ENCODE data around the gene SYNE3.

The SYNE3 gene

DNA sequence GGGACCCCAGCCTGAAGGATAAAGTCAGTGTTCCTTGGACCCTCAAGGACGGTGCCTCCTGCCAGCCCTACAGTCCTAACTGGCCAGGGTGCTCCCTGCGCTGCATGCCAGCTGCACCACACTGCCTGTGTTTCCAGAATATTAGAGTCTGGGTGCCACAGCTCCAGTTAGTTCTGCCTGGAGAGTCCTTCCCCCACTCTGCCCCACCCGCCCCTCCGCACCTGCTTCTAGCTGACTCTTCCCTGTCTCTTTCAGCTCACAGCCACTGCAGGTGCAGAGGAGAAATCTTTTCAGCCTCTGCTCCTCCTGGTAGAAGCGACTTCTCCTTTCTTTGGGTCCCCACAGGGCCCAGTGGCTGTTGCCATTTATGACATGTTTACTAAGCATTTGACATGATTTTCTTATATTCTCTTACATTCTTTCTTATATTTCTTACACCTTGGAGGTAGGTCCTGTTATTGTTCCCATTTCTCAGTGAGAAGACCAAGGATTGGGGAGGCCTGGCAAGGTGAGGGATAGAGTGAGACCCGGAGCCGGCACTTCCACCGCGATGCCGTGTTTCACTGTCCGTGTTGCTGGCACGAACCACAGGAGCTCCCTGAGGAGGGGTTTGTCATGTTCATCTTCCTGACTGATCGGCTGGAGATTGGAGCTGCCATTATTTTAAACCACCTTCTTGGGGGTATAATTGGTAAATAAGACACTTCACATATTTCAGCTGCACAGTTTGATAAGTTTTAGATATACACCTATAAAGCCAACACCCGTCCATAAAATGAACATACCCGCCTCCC is 29.4 kb downstream of the SYNE3 start:
- Histone ChIP-seq H3K9ac (ENCODE audit: low read length) (no peak overlapping the region), H3K27ac (ENCODE audit: low read depth, low read length) (no peak overlapping the region), H3K36me3 (ENCODE audit: control insufficient read depth, insufficient read depth, low read length) (no peaks in the 10 kb centered on the region), H3K4me1 (ENCODE audit: control insufficient read depth, insufficient read depth, low read length) (peaks cover 24% of the 10 kb centered on the region), H3K4me3 (ENCODE audit: low read depth, low read length) (no peak overlapping the region), H3K27me3 (ENCODE audit: control insufficient read depth, insufficient read depth, low read length) (no peaks in the 10 kb centered on the region), H3K9me3 (ENCODE audit: control insufficient read depth, insufficient read depth, low read depth, low read length) (peaks cover 2% of the 10 kb centered on the region; the same call in 1 of the 2 replicates)

DNA sequence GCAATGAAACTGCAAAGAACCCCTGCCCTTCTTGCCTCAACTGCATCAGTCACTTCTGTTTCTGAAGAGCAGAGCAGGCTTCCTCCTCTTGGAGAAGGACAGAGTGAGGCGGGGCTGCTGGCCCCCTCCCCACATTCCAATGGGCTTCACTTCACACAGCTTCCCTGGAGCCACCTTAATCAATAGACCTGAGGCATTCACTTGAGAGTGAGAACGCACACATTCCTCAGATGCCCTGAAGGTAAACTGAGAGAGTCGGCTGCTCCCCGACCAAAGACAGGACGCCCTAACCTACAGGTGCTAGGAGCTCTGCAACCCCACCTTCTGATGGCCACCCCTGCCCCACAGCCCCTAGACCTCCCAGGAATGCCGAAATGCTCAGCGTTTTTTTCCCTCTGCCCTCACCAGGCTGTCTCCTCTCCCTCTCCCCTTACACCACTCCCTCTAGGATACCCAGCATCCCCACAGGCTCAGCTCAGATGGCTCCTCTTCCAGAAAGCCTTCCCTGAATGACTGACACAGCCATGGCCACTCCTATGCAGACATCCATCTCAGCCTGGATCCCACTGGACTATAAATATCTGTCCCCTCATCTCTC is 31.1 kb downstream of the SYNE3 start:
- Histone ChIP-seq H3K27ac (ENCODE audit: low read depth, low read length) (no peak overlapping the region), H3K4me1 (ENCODE audit: control insufficient read depth, insufficient read depth, low read length) (peaks cover 35% of the 10 kb centered on the region), H3K9ac (ENCODE audit: low read length) (no peak overlapping the region)

DNA sequence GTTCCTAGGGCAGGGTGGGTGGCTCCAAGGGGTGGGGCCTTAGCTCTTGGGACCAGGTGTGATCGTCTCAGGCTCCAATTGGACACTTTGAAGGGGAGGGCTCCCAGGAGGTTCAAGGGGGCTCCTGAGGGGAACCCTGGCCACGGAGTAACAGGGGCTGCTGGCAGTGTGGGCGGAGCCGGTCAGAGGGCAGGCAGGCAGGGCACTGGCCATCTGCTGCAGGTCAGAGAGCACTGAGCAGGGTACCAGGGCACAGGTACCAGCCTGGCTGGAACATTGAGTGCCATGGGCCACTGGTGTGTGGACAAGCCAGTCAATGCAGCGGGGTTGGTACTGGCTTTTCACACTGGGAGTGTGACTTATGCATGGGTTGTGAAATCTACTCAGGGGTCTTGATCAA is 32.2 kb downstream of the SYNE3 start:
- Histone ChIP-seq H3K4me3 (ENCODE audit: low read depth, low read length) (no peak overlapping the region), H3K27ac (ENCODE audit: low read depth, low read length) (no peak overlapping the region), H3K9me3 (ENCODE audit: control insufficient read depth, insufficient read depth, low read depth, low read length) (no peaks in the 10 kb centered on the region), H3K27me3 (ENCODE audit: control insufficient read depth, insufficient read depth, low read length) (no peaks in the 10 kb centered on the region), H3K9ac (ENCODE audit: low read length) (no peak overlapping the region), H3K36me3 (ENCODE audit: control insufficient read depth, insufficient read depth, low read length) (no peaks in the 10 kb centered on the region), H3K4me1 (ENCODE audit: control insufficient read depth, insufficient read depth, low read length) (peaks cover 36% of the 10 kb centered on the region)

More for the DNA sequence above, 31.1 kb downstream of the SYNE3 start:
- no peaks in the 10 kb centered on the region for H3K9me3 ChIP-seq (ENCODE audit: control insufficient read depth, insufficient read depth, low read depth, low read length)
- H3K36me3 ChIP-seq (ENCODE audit: control insufficient read depth, insufficient read depth, low read length), result no peaks in the 10 kb centered on the region
- no peak overlapping the region for H3K4me3 ChIP-seq (ENCODE audit: low read depth, low read length)
- no peaks in the 10 kb centered on the region for H3K27me3 ChIP-seq (ENCODE audit: control insufficient read depth, insufficient read depth, low read length)

DNA sequence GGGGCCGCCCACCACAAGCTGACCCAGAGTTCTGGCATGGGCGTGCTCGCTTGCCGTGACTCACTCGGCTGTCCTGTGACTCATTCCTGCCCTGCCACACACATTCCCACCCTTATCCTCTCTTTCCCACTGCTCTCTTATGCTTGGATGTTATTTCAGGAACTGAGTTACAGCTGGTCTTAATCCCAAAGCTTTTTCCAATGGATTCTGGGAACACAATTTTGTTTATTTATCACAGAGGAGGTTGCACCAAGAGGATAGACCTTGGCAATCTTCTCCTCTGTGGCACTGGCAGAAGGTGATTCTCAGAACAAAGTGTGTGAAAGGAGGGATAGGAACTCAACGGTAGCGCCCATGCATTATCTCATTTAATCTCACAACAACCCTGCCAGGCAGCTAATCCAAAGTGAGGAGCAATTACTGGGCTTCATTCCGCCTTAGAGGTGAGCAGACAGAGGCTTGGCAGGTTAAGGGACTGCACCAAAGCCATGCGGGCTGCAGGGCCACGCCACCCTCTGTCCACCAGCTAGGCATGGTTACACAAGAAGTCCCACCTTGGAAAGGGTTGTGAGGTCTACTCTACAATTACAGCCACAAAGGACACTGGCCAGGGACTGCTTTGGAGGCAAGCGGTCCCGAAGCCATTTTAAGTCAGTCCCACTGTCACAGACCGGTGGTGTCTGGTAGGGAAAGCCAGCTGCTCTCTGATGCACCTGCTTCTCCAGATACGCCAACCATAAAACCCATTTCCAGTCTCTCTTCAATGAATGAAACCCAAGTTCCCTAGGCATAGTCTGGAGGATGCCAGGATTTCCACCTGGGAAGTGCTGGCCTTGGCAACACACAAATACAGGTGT is 32.9 kb downstream of the SYNE3 start:
- Histone ChIP-seq H3K9me3 (ENCODE audit: control insufficient read depth, insufficient read depth, low read depth, low read length) (no peaks in the 10 kb centered on the region), H3K27me3 (ENCODE audit: control insufficient read depth, insufficient read depth, low read length) (no peaks in the 10 kb centered on the region), H3K4me3 (ENCODE audit: low read depth, low read length) (no peak overlapping the region), H3K36me3 (ENCODE audit: control insufficient read depth, insufficient read depth, low read length) (no peaks in the 10 kb centered on the region), H3K4me1 (ENCODE audit: control insufficient read depth, insufficient read depth, low read length) (peaks cover 36% of the 10 kb centered on the region), H3K9ac (ENCODE audit: low read length) (no peak overlapping the region), H3K27ac (ENCODE audit: low read depth, low read length) (no peak overlapping the region)

DNA sequence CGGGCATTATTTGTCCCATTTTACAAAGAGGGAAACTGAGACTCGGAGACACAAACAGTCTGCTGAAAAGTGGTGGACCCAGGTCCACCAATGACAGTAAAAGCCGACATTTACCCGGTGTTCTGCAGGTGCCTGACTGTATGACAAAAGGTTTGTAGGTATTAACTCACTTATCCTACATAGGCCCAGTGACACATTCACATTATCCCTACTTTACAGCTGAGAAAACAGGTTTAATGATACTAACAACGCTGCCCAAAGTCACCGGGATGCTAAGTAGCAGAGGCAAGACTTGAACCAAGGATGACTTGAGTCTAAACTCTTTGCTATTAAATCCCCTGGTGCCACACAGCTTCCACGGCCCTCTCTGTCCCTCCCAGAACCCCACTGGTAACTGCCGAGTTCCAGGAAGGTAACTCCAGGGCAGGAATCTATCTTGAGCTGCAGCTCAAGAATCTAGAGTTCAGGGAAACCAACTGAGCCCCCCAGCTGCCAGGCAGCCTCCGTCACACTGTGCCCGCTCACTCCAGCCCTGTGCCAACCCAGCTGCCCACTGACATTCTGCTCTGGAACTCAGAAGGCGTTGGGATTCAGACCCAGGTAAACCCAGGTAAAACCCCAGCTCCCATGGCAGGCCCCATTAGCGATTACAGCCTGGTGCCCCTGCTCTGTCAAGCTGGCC is 33.7 kb downstream of the SYNE3 start:
- H3K9ac ChIP-seq (ENCODE audit: low read length), result no peak overlapping the region
- peaks cover 36% of the 10 kb centered on the region for H3K4me1 ChIP-seq (ENCODE audit: control insufficient read depth, insufficient read depth, low read length)
- no peak overlapping the region for H3K27ac ChIP-seq (ENCODE audit: low read depth, low read length)
- H3K27me3 ChIP-seq (ENCODE audit: control insufficient read depth, insufficient read depth, low read length), result no peaks in the 10 kb centered on the region
- H3K9me3 ChIP-seq (ENCODE audit: control insufficient read depth, insufficient read depth, low read depth, low read length), result no peaks in the 10 kb centered on the region
- H3K36me3 ChIP-seq (ENCODE audit: control insufficient read depth, insufficient read depth, low read length), result no peaks in the 10 kb centered on the region
- H3K4me3 ChIP-seq (ENCODE audit: low read depth, low read length), result no peak overlapping the region

DNA sequence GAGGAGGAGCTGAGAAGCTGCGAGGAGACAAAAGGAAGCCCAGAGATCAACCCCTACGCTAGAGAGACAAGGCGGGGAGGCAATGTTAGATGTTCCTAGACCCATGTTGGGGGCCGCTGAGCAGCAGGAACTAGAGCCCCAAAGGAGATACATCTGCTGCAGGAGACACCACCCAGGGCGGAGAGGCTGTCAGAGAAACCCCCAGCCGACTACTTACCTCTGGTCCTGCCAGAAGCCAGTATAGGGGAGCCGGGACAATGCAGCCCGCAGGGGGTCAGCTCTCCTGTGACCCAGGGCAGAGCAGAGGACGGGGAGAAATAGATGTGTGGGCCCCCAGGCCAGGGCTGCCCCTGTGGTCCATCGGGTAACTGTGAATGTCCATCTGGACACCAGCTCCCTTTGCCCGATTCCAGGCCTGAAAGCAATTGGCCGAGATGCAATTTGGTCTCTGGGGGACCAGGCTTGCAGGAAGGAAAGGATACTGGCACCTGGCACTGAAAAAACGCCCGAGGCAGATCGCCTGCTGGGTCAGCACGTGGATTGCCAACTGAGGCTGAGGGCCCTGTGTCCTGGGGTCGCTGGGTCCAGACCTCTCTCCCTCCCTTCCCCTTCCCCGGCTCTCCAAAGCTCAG is 34.9 kb downstream of the SYNE3 start:
- H3K9me3 ChIP-seq (ENCODE audit: control insufficient read depth, insufficient read depth, low read depth, low read length), result no peaks in the 10 kb centered on the region
- no peak overlapping the region for H3K27ac ChIP-seq (ENCODE audit: low read depth, low read length)
- no peaks in the 10 kb centered on the region for H3K27me3 ChIP-seq (ENCODE audit: control insufficient read depth, insufficient read depth, low read length)
- no peaks in the 10 kb centered on the region for H3K36me3 ChIP-seq (ENCODE audit: control insufficient read depth, insufficient read depth, low read length)
- H3K9ac ChIP-seq (ENCODE audit: low read length), result no peak overlapping the region
- peaks cover 36% of the 10 kb centered on the region for H3K4me1 ChIP-seq (ENCODE audit: control insufficient read depth, insufficient read depth, low read length)
- H3K4me3 ChIP-seq (ENCODE audit: low read depth, low read length), result no peak overlapping the region

DNA sequence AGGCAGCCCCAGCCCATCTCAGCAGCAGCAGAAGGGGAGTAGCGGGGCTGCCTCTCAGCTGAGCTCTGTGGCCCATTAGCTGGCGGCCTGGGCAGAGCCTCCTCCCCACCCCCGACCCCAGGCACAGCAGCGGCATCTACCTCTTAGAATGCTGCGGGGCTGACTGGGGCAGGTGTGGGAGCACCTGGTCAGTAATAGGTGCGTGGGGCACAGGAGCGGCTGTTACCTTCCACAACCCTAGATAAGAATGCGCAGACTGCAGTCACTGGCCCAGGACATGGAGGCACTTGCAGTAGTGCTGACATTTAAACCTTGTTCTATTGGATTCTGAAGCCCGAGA is 35.6 kb downstream of the SYNE3 start:
- peaks cover 36% of the 10 kb centered on the region for H3K4me1 ChIP-seq (ENCODE audit: control insufficient read depth, insufficient read depth, low read length)
- H3K36me3 ChIP-seq (ENCODE audit: control insufficient read depth, insufficient read depth, low read length), result no peaks in the 10 kb centered on the region
- no peak overlapping the region for H3K9ac ChIP-seq (ENCODE audit: low read length)
- H3K27me3 ChIP-seq (ENCODE audit: control insufficient read depth, insufficient read depth, low read length), result no peaks in the 10 kb centered on the region
- no peak overlapping the region for H3K27ac ChIP-seq (ENCODE audit: low read depth, low read length)
- H3K4me3 ChIP-seq (ENCODE audit: low read depth, low read length), result no peak overlapping the region
- no peaks in the 10 kb centered on the region for H3K9me3 ChIP-seq (ENCODE audit: control insufficient read depth, insufficient read depth, low read depth, low read length)

DNA sequence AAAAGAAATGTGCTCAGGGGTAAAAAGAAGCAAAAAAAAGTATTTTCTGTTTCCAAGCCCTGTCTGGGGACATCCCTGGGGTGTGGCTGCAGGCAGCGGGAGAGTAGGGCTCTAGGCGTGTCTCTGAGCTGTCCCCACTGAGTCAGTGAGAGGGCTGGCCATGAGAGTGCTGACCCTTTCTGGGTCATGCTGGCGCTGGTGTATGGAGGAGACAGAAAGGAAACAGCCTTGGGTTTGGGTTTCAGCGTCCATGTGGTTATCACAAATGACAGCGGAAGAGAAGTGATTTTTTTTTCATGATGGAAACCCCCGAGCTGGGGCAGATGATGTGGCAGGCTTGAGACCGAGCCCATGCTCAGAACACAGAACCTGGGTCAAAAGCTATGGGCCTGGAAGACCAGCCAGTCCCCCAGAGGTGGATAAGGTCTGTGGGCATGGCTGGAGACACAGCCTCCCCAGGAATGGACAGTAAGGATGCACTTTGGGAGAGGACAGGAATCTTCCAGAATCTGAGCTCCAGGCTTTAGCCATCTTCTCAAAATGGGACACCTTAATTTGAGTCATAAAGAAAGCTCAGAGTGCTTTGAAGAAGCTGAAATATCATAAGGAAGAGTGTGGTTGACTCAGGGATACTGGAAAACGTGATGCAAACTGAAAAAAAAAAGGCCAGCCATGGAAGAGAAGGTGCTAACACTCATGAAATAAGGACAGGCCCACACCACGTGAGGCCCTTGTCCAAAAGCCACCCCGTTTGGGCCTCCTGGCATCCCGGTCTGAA is 36.2 kb downstream of the SYNE3 start:
- no peaks in the 10 kb centered on the region for H3K36me3 ChIP-seq (ENCODE audit: control insufficient read depth, insufficient read depth, low read length)
- H3K4me3 ChIP-seq (ENCODE audit: low read depth, low read length), result no peak overlapping the region
- peaks cover 31% of the 10 kb centered on the region for H3K4me1 ChIP-seq (ENCODE audit: control insufficient read depth, insufficient read depth, low read length)
- no peak overlapping the region for H3K9ac ChIP-seq (ENCODE audit: low read length)
- no peaks in the 10 kb centered on the region for H3K9me3 ChIP-seq (ENCODE audit: control insufficient read depth, insufficient read depth, low read depth, low read length)
- no peaks in the 10 kb centered on the region for H3K27me3 ChIP-seq (ENCODE audit: control insufficient read depth, insufficient read depth, low read length)
- H3K27ac ChIP-seq (ENCODE audit: low read depth, low read length), result no peak overlapping the region

DNA sequence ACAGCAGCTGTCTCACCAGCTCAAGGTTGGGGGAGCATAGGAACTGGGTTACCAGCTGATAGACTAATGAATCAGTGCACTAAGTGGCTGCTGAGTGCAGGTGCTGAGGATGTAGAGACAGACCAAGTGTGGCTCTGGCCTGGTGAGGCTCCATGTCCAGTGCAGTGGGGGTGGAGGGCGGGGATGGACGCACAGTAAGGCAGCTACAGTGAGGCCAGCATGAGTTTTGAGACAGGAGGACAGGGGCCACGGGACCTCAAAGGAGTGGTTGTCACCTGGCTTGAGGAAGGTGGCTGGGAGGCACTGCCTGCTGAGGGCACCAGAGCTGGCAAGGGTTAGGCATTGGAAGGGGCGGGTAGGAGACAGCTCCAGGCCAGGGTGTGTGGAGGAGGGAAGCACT is 37.0 kb downstream of the SYNE3 start:
- no peak overlapping the region for H3K27ac ChIP-seq (ENCODE audit: low read depth, low read length)
- no peaks in the 10 kb centered on the region for H3K9me3 ChIP-seq (ENCODE audit: control insufficient read depth, insufficient read depth, low read depth, low read length)
- H3K9ac ChIP-seq (ENCODE audit: low read length), result no peak overlapping the region
- H3K4me3 ChIP-seq (ENCODE audit: low read depth, low read length), result no peak overlapping the region
- peaks cover 24% of the 10 kb centered on the region for H3K4me1 ChIP-seq (ENCODE audit: control insufficient read depth, insufficient read depth, low read length)
- no peaks in the 10 kb centered on the region for H3K36me3 ChIP-seq (ENCODE audit: control insufficient read depth, insufficient read depth, low read length)
- no peaks in the 10 kb centered on the region for H3K27me3 ChIP-seq (ENCODE audit: control insufficient read depth, insufficient read depth, low read length)

DNA sequence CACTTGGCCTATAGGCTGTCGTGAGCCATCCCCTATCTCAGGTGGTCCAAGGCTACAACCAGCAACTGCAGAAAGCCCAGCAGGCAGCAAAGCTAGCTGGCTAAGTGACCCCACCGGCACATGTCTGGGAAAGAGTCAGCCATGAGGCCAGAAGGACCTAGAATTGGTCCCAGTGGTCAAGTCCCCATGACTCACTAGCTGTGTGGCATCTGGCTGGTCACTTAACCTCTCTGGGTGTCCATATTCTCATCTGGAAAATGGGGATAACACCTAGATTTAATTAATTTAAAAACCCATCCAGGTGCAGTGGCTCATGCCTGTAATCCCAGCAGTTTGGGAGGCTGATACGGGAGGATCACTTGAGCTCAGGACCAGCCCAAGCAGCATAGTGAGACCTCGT is 37.6 kb downstream of the SYNE3 start:
- no peaks in the 10 kb centered on the region for H3K9me3 ChIP-seq (ENCODE audit: control insufficient read depth, insufficient read depth, low read depth, low read length)
- H3K27ac ChIP-seq (ENCODE audit: low read depth, low read length), result no peak overlapping the region
- no peaks in the 10 kb centered on the region for H3K27me3 ChIP-seq (ENCODE audit: control insufficient read depth, insufficient read depth, low read length)
- no peak overlapping the region for H3K9ac ChIP-seq (ENCODE audit: low read length)
- H3K4me1 ChIP-seq (ENCODE audit: control insufficient read depth, insufficient read depth, low read length), result peaks cover 22% of the 10 kb centered on the region
- H3K4me3 ChIP-seq (ENCODE audit: low read depth, low read length), result no peak overlapping the region
- H3K36me3 ChIP-seq (ENCODE audit: control insufficient read depth, insufficient read depth, low read length), result no peaks in the 10 kb centered on the region

Data from HUES6 (cell line).